NCI-H1417 (cell line): ENCODE data around the gene EFNA4.

Source experiments
- DNase-seq, 3 experiments: peaks; one replicate each; lab custom pipeline; 2025; lab: John Stamatoyannopoulos, UW

EFNA4 gene

DNA sequence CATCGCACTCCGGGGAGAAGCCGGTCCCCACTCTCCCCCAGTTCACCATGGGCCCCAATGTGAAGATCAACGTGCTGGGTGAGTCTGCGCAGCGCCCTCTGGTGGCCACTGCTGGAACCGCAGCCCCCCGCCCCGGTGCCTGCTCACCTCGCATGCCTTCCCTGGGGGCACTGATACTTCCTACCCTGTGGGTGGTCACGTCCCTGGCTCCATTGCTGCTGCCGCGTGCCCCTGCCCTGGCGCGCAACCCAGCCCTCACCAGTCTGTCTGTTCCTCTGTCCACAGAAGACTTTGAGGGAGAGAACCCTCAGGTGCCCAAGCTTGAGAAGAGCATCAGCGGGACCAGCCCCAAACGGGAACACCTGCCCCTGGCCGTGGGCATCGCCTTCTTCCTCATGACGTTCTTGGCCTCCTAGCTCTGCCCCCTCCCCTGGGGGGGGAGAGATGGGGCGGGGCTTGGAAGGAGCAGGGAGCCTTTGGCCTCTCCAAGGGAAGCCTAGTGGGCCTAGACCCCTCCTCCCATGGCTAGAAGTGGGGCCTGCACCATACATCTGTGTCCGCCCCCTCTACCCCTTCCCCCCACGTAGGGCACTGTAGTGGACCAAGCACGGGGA lies 22.7 kb downstream of the EFNA4 start:
- DNase-seq, result peak; percentile 62 to 74 (median 68)

DNA sequence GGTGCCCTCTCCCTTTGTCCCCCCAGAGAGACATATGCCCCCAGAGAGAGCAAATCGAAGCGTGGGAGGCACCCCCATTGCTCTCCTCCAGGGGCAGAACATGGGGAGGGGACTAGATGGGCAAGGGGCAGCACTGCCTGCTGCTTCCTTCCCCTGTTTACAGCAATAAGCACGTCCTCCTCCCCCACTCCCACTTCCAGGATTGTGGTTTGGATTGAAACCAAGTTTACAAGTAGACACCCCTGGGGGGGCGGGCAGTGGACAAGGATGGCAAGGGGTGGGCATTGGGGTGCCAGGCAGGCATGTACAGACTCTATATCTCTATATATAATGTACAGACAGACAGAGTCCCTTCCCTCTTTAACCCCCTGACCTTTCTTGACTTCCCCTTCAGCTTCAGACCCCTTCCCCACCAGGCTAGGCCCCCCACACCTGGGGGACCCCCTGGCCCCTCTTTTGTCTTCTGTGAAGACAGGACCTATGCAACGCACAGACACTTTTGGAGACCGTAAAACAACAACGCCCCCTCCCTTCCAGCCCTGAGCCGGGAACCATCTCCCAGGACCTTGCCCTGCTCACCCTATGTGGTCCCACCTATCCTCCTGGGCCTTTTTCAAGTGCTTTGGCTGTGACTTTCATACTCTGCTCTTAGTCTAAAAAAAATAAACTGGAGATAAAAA lies 23.5 kb downstream of the EFNA4 start:
- DNase-seq, result no peak

- peak; percentile 73 to 92 (median 87) for DNase-seq
Observed at GRCh38 chr1:155091071-155092051, 27.8 kb downstream of the EFNA4 start.

GRCh38 chr1:155092131-155092530 lies 28.6 kb downstream of the EFNA4 start:
- DNase-seq, result no peak

- DNase-seq, result no peak
Observed at GRCh38 chr1:155092641-155093040, 29.1 kb downstream of the EFNA4 start.

- peak in 2 of 3 experiments; percentile 79 to 94 for DNase-seq
Observed at GRCh38 chr1:155093911-155094621, 30.5 kb downstream of the EFNA4 start.

- DNase-seq, result no peak
Observed at GRCh38 chr1:155094622-155094948, 31.0 kb downstream of the EFNA4 start.

DNA sequence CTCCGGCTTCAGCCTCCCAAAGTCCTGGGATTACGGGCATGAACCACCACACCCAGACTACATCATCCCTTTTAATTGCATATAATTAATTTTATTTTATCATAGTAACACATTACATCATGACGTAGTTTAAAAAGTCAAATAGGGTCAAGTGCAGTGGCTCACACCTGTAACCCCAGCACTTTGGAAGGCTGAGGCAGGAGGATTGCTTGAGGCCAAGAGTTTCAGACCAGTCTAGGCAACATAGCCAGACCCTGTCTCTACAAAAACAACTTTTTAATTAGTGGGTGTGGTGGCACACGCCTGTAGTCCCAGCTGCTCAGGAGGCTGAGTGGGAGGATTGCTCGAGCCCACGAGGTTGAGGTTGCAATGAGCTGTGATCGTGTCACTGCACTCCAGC lies 35.8 kb downstream of the EFNA4 start:
- DNase-seq, result no peak

- DNase-seq, result no peak
Observed at GRCh38 chr1:155103325-155103724, 39.8 kb downstream of the EFNA4 start.

- DNase-seq, result no peak
Observed at GRCh38 chr1:155104605-155105534, 41.3 kb downstream of the EFNA4 start.

GRCh38 chr1:155105604-155106011 lies 42.1 kb downstream of the EFNA4 start:
- no peak for DNase-seq

GRCh38 chr1:155106862-155107261 lies 43.3 kb downstream of the EFNA4 start:
- peak in 2 of 3 experiments; percentile 44 to 55 for DNase-seq

DNA sequence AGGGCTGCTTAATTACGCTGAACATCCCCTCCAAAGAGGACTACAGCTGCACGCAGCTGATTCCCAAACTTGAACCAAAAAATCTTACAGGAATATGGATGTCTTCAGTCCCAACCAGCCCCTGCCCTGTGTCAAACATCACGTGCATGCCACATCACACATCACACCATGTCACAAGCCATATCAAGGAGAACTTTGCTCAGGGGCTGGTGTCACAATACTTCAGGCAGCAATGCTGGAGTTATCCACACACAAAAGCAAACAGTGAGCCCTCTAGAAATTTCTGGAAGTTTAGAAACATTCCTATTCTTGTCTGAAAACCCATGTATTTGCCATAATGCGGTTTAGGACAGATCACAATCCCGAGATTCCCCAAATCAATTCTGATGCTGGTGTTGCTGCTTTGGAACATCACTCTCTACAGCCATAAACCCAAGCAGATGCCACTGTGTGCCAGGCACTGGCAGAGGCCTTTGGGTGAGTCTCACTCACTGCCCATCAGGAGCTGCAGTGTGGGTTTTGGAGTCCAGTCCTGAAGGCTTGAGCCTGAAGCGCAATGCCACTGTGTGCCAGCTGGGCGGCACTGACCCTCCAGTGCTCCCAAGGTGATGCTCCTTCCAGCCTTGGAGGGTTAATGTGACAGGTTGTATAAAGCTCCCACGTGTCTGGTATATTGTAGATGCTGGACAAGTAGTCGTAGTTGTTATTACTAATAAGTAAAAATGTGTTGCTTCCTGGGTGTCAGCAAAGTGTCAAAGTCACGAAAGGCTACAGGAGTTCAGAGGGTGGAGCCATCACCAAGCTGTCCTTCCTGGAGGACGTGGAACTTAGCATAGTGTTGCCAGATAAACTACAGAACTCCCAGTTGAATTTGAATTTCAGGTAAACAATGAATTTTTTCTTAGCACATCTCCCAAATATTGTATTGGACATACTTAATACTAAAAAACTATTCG lies 44.0 kb downstream of the EFNA4 start:
- DNase-seq, result no peak

DNA sequence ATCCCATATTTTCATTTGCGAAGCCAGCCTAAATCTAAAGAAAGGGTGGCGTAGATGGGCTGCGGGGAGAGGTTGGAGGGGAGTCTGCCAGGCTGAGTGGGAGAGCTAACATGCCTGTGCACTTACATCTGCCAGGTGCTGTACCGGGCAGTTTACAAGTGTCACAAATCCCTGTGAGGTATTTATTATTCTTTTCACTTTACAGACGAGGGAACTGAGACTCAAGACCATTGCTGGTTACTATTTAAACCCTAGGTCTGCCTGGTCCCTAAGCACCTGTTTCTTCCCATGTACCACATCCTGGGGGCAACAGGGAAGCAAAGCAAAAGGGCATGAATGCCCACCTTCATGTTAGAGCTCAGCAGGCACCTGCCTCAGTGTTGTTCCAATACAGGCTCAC lies 44.8 kb downstream of the EFNA4 start:
- DNase-seq, result no peak

DNA sequence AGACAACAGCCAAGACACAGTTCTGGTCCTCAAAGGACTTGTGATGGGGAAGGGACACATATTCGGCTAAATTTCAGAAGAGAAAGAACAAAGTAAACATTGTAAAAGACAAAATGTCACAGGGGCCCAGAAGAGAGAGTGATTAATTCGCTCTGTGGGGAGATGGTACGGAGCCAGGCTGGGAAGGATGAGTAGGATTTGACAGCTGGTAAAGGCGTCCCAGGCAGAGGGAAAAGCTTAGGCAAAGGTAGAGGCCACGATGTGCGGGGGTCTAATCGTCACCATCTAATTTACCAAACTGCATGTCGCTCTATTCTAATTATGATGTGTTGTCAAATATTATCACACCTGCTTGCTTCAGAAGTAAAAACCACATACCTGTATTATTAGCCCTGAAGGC lies 46.8 kb downstream of the EFNA4 start:
- DNase-seq, result no peak

GRCh38 chr1:155110826-155111225 lies 47.3 kb downstream of the EFNA4 start:
- no peak for DNase-seq

DNA sequence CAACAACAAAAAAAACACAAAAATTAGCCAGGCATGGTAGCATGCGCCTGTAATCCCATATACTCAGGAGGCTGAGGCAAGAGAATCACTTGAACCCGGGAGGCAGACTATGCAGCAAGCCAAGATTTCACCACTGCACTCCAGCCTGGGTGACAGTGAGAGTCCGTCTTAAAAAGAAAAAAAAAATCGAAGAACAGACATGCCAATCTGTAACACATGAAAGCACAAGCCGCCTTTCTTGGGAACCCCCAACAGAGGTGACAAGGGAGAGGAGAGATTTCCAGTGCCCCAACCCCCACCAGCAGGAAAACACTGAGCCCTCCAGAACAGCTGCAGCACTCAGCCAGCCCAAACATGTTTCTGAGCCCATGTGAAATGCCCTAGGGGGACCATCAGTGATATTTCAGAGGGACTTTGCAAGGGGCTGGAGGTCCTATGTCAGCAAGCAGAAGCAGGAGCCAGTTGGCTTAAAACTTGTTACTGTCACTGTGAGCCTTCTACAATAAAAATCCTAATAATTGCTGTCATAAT lies 50.0 kb downstream of the EFNA4 start:
- DNase-seq, result peak in 2 of 3 experiments; percentile 10 to 62

DNA sequence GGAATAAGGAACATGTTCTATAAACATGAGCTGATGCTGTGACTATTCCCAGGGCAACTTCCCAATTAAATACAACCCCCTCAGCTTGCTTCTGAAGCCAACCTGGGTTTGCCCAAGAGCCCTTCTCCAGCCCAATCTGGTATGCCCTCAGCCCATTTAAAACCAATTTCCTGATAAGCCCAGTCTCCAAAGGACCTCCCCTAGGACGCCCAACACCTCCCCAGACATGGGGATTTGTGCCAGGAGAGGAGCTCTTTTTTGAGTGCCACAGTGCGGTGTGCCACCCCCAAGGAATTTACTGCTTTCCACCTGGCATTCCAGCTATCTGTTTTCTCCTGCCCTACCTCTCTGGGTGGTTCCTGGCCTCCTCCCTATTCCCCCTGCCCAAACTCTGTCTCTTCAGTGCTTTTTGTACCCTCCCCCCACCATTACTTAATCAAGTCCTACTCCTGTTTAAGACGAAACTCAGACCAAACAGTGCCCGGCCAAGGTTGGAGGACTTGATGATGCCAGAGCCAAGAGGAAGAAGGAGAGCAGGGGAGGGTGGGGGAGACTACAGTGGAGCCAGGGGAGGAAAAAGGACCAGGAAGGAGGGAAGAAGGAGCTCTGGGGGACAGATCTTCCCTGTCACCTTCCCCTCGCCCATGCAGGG lies 52.7 kb downstream of the EFNA4 start:
- no peak for DNase-seq

DNA sequence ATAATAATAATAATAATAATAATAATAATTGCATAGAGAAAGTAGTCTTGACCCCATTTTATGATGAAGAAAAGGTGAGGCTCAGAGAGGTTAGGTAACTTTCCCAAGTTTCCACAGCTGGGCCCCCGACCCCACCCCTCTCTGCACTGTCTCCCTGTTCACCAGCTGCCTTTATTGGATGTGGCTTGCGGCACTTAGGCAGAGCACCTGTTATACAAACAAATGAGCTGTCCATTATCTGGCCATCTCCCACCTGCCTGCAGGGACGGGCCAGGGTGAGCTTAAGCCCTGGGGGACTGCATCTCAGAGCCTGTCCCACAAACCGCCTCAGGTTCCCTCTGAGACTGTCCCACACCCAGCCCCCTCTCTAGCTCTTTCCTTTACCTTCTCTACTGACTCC lies 54.1 kb downstream of the EFNA4 start:
- peak; percentile 11 to 57 (median 56) for DNase-seq
